Measurements from ENCODE around the gene MYO18B.

- TF ChIP-seq, protein P1, sequence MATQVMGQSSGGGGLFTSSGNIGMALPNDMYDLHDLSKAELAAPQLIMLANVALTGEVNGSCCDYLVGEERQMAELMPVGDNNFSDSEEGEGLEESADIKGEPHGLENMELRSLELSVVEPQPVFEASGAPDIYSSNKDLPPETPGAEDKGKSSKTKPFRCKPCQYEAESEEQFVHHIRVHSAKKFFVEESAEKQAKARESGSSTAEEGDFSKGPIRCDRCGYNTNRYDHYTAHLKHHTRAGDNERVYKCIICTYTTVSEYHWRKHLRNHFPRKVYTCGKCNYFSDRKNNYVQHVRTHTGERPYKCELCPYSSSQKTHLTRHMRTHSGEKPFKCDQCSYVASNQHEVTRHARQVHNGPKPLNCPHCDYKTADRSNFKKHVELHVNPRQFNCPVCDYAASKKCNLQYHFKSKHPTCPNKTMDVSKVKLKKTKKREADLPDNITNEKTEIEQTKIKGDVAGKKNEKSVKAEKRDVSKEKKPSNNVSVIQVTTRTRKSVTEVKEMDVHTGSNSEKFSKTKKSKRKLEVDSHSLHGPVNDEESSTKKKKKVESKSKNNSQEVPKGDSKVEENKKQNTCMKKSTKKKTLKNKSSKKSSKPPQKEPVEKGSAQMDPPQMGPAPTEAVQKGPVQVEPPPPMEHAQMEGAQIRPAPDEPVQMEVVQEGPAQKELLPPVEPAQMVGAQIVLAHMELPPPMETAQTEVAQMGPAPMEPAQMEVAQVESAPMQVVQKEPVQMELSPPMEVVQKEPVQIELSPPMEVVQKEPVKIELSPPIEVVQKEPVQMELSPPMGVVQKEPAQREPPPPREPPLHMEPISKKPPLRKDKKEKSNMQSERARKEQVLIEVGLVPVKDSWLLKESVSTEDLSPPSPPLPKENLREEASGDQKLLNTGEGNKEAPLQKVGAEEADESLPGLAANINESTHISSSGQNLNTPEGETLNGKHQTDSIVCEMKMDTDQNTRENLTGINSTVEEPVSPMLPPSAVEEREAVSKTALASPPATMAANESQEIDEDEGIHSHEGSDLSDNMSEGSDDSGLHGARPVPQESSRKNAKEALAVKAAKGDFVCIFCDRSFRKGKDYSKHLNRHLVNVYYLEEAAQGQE (IDR thresholded peaks at IDR 0.05; ENCODE audit: insufficient read depth in 1 of 2, low read depth in 2 of 2, low read length in 2 of 2): no peak
- TF ChIP-seq SIN3A (IDR thresholded peaks at IDR 0.05; ENCODE audit: borderline replicate concordance, insufficient read depth, low read length): no peak
Measured at GRCh38 chr22:25970999-25971811, 229.2 kb downstream of the MYO18B start.

All from PFSK-1 (cell line).